Breast epithelium (tissue), 3 donors: Measurements from ENCODE around the gene GNLY.

Experiments
- CTCF ChIP-seq, 3 donors: fragments of 450-650 bp; IDR thresholded peaks; one replicate each; pipeline ENCODE4 v1.5.1; 2016 to 2017; ENCODE audit warnings: antibody characterized with exemption in 3 of 3, mild to moderate bottlenecking in 3 of 3, moderate library complexity in 3 of 3
- POLR2A ChIP-seq: fragments of 450-650 bp; IDR thresholded peaks from one replicate; pipeline ENCODE4 v1.6.1; 2016; ENCODE audit warnings: antibody characterized with exemption, mild to moderate bottlenecking, moderate library complexity
- POLR2AphosphoS5 ChIP-seq, 3 donors: sonication (generic); formaldehyde crosslinking; IDR thresholded peaks; one replicate each; pipeline ENCODE4 v1.6.1; 2017; ENCODE audit warnings: antibody characterized with exemption in 3 of 3

DNA sequence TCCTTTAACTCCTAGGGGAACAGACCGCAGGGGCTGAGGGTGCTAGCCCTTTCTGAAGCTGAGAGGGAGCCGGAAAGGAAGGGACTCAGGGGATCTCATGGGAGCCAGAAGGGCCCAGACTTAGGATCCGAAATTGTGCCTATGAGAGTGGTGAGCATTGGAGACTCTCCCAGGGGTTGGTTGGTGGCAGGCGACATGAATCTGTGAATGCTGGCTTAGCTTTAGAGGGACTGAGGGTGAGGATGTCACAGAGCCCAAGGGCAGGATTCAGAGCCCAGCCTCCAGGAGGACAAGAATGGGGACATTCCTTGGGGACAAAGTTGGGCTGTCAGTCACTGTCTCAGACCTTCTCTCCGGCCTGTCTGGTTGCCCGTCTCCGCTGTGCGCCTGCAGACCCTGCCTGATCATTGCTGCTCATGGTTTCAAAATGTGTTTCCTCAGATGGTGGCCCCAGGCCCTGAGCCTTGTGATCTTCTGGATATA lies 17.5 kb downstream of the GNLY start:
- TF ChIP-seq CTCF (IDR thresholded peaks at IDR 0.05) (no peak), POLR2A (no peak), POLR2AphosphoS5 (IDR thresholded peaks at IDR 0.05) (no peak)
